GM19193 (cell line): ENCODE measurements around the gene OR5K3.

Experiments
- POLR2A ChIP-seq: IDR thresholded peaks from 4 replicates; pipeline ENCODE4 v1.6.1; 2011; ENCODE audit not compliant: insufficient read depth, insufficient read length; ENCODE audit errors: extremely low read depth

OR5K3 gene

GRCh38 chr3:98402507-98402906, 12.0 kb downstream of the OR5K3 start:
- no peak for TF ChIP-seq POLR2A

DNA sequence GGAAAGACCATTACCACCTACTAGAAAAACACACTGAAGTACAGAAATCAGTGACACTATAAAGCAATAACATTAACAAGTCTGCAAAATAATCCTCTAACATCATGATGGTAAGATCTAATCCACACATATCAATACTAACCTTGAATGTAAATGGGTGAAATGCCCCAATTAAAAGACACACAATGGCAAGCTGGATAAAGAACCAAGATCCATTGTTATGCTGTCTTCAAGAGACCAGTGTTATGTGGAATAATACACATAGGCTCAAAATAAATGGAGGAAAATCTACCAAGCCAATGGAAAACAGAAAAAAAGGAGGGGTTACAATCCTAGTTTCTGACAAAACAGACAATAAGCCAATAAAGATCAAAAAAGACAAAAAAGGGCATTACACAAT, 13.5 kb downstream of the OR5K3 start:
- no peak for TF ChIP-seq POLR2A

GRCh38 chr3:98406034-98406433, 15.6 kb downstream of the OR5K3 start:
- TF ChIP-seq POLR2A = no peak

DNA sequence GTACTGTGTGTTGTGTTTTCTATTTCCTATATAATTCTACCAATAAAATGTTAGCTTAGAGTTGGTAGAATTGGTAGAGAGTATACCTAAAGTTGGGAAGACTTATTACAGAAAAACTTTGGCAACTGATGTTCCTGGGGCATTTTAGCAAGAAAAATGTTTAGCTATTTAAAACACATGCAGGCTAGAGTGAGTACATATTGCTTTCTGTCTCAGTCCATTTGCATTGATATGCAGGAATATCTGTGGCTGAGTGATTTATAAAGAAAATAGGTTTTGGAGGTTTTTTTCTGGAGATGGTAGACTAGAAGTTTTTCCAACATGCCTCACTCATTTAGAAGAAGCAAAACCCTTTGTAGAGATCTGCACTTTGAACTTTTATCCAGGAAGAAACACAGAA, 42.1 kb downstream of the OR5K3 start:
- TF ChIP-seq POLR2A = no peak

GRCh38 chr3:98433764-98434163, 43.3 kb downstream of the OR5K3 start:
- no peak for TF ChIP-seq POLR2A

GRCh38 chr3:98434412-98434811, 43.9 kb downstream of the OR5K3 start:
- TF ChIP-seq POLR2A = no peak

DNA sequence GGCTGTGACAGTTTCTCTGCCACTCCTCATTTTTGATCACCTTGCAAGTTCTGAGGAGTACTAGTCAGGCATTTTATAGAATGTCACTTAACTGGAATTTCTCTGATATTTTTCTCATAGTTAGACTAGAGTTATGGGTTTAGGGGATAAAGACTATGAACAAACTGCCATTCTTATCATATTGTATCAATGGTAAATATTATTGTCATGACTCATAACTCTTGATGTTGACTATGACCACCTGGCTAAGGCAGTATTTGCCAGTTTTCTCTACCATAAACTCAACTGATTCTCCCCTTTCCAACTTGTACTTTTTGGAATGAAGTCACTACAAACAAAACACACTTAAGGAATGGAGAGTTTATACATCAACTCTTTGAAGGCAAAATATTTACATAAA, 49.8 kb downstream of the OR5K3 start:
- TF ChIP-seq POLR2A = no peak
